ENCODE measurements around the gene PRUNE1.
A peak's percentile ranks its signal among the peaks of the same experiment; 100 is the strongest.

DNA sequence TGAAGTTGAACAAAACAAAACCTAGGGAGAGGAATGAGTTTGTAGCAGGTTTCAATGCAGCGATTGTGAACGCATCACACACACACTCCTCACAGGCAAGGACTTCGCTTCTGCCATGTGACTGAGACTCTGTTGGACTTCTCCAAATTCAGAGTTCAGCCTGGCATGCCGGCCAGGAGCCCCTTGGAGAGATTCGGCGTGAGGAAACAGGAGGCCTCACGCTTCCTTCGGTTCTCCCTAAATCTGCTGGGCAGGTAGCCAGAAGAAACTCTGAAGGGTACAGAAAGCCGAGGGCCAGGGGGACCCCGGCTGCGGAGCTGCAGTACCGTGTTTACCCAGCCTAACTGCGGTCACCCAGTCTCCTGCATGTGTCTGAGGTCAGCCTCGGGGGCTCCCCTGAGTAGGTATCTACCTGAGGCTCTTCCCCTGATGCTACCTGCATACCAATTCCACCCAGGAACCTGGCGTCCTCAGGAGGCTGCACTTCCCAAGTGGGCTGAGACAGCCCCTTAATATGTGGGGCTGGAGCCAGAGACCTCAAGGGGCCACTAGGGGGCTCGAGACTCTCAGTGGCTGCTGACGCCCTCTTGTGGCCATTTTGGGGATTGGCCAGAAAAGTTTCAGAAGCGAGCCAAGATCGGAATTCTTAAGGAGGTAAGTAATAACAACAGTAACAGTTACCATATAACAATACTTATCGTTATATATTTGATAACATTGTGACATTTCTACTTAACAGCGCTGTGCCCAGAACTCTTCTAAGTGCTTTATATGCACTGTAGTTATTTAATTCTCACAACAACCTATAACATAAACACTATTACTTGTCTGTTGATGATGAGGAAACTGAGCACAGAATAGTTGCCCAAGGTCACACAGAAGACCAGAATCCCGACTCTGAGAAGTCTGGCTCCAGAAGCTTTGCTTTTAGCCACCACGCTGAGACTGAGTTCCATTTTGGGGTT lies 28.9 kb upstream of the PRUNE1 start:
- TF ChIP-seq, protein P1, sequence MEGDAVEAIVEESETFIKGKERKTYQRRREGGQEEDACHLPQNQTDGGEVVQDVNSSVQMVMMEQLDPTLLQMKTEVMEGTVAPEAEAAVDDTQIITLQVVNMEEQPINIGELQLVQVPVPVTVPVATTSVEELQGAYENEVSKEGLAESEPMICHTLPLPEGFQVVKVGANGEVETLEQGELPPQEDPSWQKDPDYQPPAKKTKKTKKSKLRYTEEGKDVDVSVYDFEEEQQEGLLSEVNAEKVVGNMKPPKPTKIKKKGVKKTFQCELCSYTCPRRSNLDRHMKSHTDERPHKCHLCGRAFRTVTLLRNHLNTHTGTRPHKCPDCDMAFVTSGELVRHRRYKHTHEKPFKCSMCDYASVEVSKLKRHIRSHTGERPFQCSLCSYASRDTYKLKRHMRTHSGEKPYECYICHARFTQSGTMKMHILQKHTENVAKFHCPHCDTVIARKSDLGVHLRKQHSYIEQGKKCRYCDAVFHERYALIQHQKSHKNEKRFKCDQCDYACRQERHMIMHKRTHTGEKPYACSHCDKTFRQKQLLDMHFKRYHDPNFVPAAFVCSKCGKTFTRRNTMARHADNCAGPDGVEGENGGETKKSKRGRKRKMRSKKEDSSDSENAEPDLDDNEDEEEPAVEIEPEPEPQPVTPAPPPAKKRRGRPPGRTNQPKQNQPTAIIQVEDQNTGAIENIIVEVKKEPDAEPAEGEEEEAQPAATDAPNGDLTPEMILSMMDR (IDR thresholded peaks at IDR 0.05), result peak in 1 of 3 donors; percentile 99
- TF ChIP-seq POLR2A (IDR thresholded peaks at IDR 0.05), result no peak
